Measurements from ENCODE around the gene KRT31. TPM values are rescaled to one million over a fixed set of nuclear protein-coding genes. Genes with fewer than 3 reads are reported as not detected.

KRT31 gene
- total and polyA plus RNA-seq, 2 of the 13 experiments (the other 11 are each of a cell fraction or from before 2014, with no cell fraction given), result 0.05 TPM; not detected in 1

DNA sequence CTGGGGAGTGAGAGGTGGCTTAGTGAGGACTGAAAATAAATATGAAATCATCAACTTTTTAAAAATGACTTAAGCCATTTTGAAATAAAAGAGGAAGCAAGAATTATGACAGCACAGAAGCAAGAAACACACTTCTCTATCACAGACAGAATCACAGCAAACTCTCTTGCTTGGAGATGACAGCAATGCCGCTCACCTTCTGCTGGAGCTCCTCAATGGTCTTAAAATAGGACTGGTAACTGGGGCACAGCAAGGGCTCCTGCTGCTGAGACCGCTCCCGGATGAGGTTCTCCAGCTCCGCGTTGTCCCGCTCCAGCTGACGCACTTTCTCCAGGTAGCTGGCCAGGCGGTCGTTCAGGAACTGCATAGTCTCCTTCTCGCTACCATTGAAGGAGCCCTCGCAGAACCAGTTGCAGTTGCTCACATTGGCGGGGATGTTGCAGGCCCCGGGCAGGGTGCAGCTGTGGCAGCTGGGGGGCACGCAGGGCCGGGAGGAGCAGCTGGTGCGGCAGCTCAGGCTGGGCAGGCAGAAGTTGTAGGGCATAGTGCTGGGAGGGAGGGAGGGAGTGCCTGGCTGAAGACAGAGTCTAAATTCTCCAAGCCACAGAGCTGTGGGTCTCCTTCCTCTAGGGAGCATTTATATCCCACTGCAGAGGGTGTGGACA is at the start of gene KRT31 (continued):
- TF ChIP-seq NFYC (CRISPR knock-in tag; IDR thresholded peaks at IDR 0.05), result no peak
- no peak for TF ChIP-seq MED13 (CRISPR knock-in tag; IDR thresholded peaks at IDR 0.05)
- no peak for TF ChIP-seq ZNF841 (CRISPR knock-in tag; IDR thresholded peaks at IDR 0.05; ENCODE audit: borderline replicate concordance)
- TF ChIP-seq CSRNP2 (CRISPR knock-in tag; conservative IDR thresholded peaks at IDR 0.05; ENCODE audit: low read depth), result no peak
- no peak for TF ChIP-seq MED1 (CRISPR knock-in tag; IDR thresholded peaks at IDR 0.05)

GRCh38 chr17:41446806-41447205 is 49.4 kb upstream of the KRT31 start:
- DNase-seq (ENCODE audit: low spot score), result no peak
- no TSS peak for BruUV-seq (replicated peaks)
- in situ Hi-C loops (cut with HindIII; ENCODE audit: extremely low pct_ligation_motif_present, low pct_unique_long_range_greater_than_20kb), result no loop called here
- intact Hi-C loops (cut with micrococcal nuclease; ENCODE audit: unreplicated experiment), result no loop called here
- H3K79me2 ChIP-seq (ENCODE audit: insufficient read depth, low read length), result no peaks in the 10 kb centered on the region
- no peak overlapping the region for H3K27ac ChIP-seq (ENCODE audit: extremely low read length, insufficient read depth, low read length)
- no peak overlapping the region for H3K9ac ChIP-seq (ENCODE audit: insufficient read depth, low read depth, low read length)
- no peak for FAIRE-seq
- no peaks in the 10 kb centered on the region for H3K4me1 ChIP-seq (ENCODE audit: insufficient read depth, low read length)
- H3K9me3 ChIP-seq (ENCODE audit: low read length), result no peaks in the 10 kb centered on the region
- POLR2A ChIA-PET, result no interaction called here
- TF ChIP-seq CENPX (CRISPR knock-in tag; IDR thresholded peaks at IDR 0.05) (no peak), HNF4A (CRISPR knock-in tag; IDR thresholded peaks at IDR 0.05) (no peak), SNAPC5 (CRISPR knock-in tag; IDR thresholded peaks at IDR 0.05; ENCODE audit: borderline replicate concordance) (no peak), POLR2AphosphoS2 (IDR thresholded peaks at IDR 0.05; ENCODE audit: low read depth, low read length) (no peak)
- no peak overlapping the region for H3K4me2 ChIP-seq (ENCODE audit: low read depth, low read length)
- no peaks in the 10 kb centered on the region for H3K36me3 ChIP-seq (replicated peaks in 1 of 2; ENCODE audit: control insufficient read depth in 1 of 2, insufficient read depth in 2 of 2, low read length in 2 of 2)
- ATAC-seq, result no peak
- H4K20me1 ChIP-seq (ENCODE audit: insufficient read depth, low read length), result no peaks in the 10 kb centered on the region
- no peak overlapping the region for H3K4me3 ChIP-seq (replicated peaks in 1 of 3; ENCODE audit: insufficient read depth in 1 of 3, low read depth in 2 of 3, low read length in 3 of 3)
- 4% methylated on average over 2 of the region's 2 CpGs for WGBS (ENCODE audit: low lambda C conversion rate)
- CTCF ChIA-PET (ENCODE audit: low intra/inter-chr PET ratio, low total read pairs), result no interaction called here
- no peak overlapping the region for H2AFZ ChIP-seq (ENCODE audit: low read length)
- no peaks in the 10 kb centered on the region for H3K27me3 ChIP-seq (ENCODE audit: control insufficient read depth in 1 of 2, insufficient read depth in 2 of 2, low read length in 2 of 2)
